ENCODE data around the gene NHSL2. TPM values are rescaled to one million over a fixed set of nuclear protein-coding genes. Genes with fewer than 3 reads are reported as not detected.

Gene NHSL2
- total and polyA plus RNA-seq, 8 donors, result 7.0 to 15.3 (median 9.5) TPM

GRCh38 chrX:72081605-72082320 is 171.1 kb downstream of the NHSL2 start:
- TF ChIP-seq CTCF (IDR thresholded peaks at IDR 0.05), result no peak
- H3K27ac ChIP-seq, result no peak overlapping the region
- H3K4me1 ChIP-seq, result peaks cover 0 to 22% of the 10 kb centered on the region in 2 donors
- no peaks in the 10 kb centered on the region for H3K9me3 ChIP-seq
- intact Hi-C loops (cut with DNase I), result no loop called here
- no peaks in the 10 kb centered on the region for H3K36me3 ChIP-seq
- DNase-seq (no peak), ATAC-seq (no peak)
- H3K4me3 ChIP-seq, result no peak overlapping the region
- H3K27me3 ChIP-seq, result no peaks in the 10 kb centered on the region

GRCh38 chrX:72083291-72083690 is 172.6 kb downstream of the NHSL2 start:
- no peak for DNase-seq
- Histone ChIP-seq H3K4me3 (no peak overlapping the region), H3K36me3 (no peaks in the 10 kb centered on the region), H3K9me3 (no peaks in the 10 kb centered on the region), H3K27ac (no peak overlapping the region), H3K27me3 (no peaks in the 10 kb centered on the region), H3K4me1 (peaks cover 0 to 16% of the 10 kb centered on the region in 2 donors)
- intact Hi-C loops (cut with DNase I), result no loop called here
- no peak for TF ChIP-seq CTCF (IDR thresholded peaks at IDR 0.05)
- no peak for ATAC-seq

- no peaks in the 10 kb centered on the region for H3K36me3 ChIP-seq
- no peak for DNase-seq
- no peak overlapping the region for H3K4me3 ChIP-seq
- TF ChIP-seq CTCF (IDR thresholded peaks at IDR 0.05), result no peak
- H3K9me3 ChIP-seq, result no peaks in the 10 kb centered on the region
- H3K27ac ChIP-seq, result no peak overlapping the region
- no peak for ATAC-seq
- intact Hi-C loops (cut with DNase I), result no loop called here
- H3K4me1 ChIP-seq, result peaks cover 0 to 10% of the 10 kb centered on the region in 2 donors
- H3K27me3 ChIP-seq, result no peaks in the 10 kb centered on the region
These were observed 173.5 kb downstream of the NHSL2 start for GRCh38 chrX:72084114-72084513.

GRCh38 chrX:72086995-72087394 is 176.3 kb downstream of the NHSL2 start:
- no peak overlapping the region for H3K4me3 ChIP-seq
- no peak overlapping the region for H3K27ac ChIP-seq
- DNase-seq (no peak), ATAC-seq (no peak)
- no peaks in the 10 kb centered on the region for H3K4me1 ChIP-seq
- H3K9me3 ChIP-seq, result no peaks in the 10 kb centered on the region
- intact Hi-C loops (cut with DNase I), result no loop called here
- no peaks in the 10 kb centered on the region for H3K27me3 ChIP-seq
- TF ChIP-seq CTCF (IDR thresholded peaks at IDR 0.05), result no peak
- H3K36me3 ChIP-seq, result no peaks in the 10 kb centered on the region

- intact Hi-C loops (cut with DNase I), result no loop called here
- no peaks in the 10 kb centered on the region for H3K36me3 ChIP-seq
- peaks cover 0 to 4% of the 10 kb centered on the region in 2 donors for H3K27me3 ChIP-seq
- no peaks in the 10 kb centered on the region for H3K4me1 ChIP-seq
- no peak overlapping the region for H3K27ac ChIP-seq
- DNase-seq (no peak), ATAC-seq (no peak)
- no peak overlapping the region for H3K4me3 ChIP-seq
- TF ChIP-seq CTCF (IDR thresholded peaks at IDR 0.05), result no peak
- H3K9me3 ChIP-seq, result no peaks in the 10 kb centered on the region
These were observed 178.1 kb downstream of the NHSL2 start for GRCh38 chrX:72088761-72089160.

Data from left lung (tissue), 10 donors.